Tibial nerve (tissue), 4 donors: Measurements from ENCODE around the gene STXBP2. TPM values are rescaled to one million over a fixed set of nuclear protein-coding genes. Genes with fewer than 3 reads are reported as not detected.

ENCODE experiments used
- DNase-seq, 2 donors: peaks; one replicate each; pipeline ENCODE4 v3.0.0-alpha.2; 2019; ENCODE audit warnings: low spot score in 2 of 2
- H3K27ac ChIP-seq, 4 donors: fragments of 200-600 bp; sonication (generic) in 3 of 4; one replicate each; pipeline ENCODE4 v1.5.1; 2017 to 2019; ENCODE audit warnings: mild to moderate bottlenecking in 1 of 4
- H3K27me3 ChIP-seq, 2 donors: fragments of 200-600 bp; sonication (generic) in 1 of 2; one replicate each; pipeline versions ENCODE4 v1.5.1 to v1.6.0; 2017 to 2019
- H3K36me3 ChIP-seq, 3 donors: fragments of 200-600 bp; sonication (generic); one replicate each; pipeline ENCODE4 v1.5.1; 2018 to 2019
- H3K4me1 ChIP-seq, 4 donors: fragments of 200-600 bp; sonication (generic) in 3 of 4; one replicate each; pipeline ENCODE4 v1.5.1; 2017 to 2019
- H3K4me3 ChIP-seq, 4 donors: fragments of 200-600 bp; sonication (generic) in 3 of 4; one replicate each; pipeline ENCODE4 v1.5.1; 2017 to 2019; ENCODE audit warnings: mild to moderate bottlenecking in 1 of 4, moderate library complexity in 1 of 4
- H3K9me3 ChIP-seq, 4 donors: fragments of 200-600 bp; sonication (generic) in 3 of 4; one replicate each; pipeline ENCODE4 v1.5.1; 2017 to 2019
- EP300 ChIP-seq, 2 donors: sonication (generic); formaldehyde crosslinking; IDR thresholded peaks; one replicate each; pipeline ENCODE4 v1.6.1; 2017; ENCODE audit warnings: antibody characterized with exemption in 2 of 2, mild to moderate bottlenecking in 1 of 2
- POLR2A ChIP-seq, 2 donors: fragments of 450-650 bp; IDR thresholded peaks; one replicate each; pipeline ENCODE4 v1.6.1; 2017; ENCODE audit warnings: antibody characterized with exemption in 2 of 2, mild to moderate bottlenecking in 2 of 2, moderate library complexity in 2 of 2
- WGBS, 2 donors: methylation state at CpG; one replicate each; pipeline ENCODE4 v1.1.5; 2018; 5-methylcytosine and 5-hydroxymethylcytosine counted together
- total RNA-seq, 4 donors: library from RNA; depleted of rRNA; stranded (reverse); fragments of >200 nt; gene quantifications; one replicate each; pipeline ENCODE4 v1.1.0, GENCODE V29; 2016
- TF ChIP-seq, protein P1 (sequence below), 5 experiments: fragments of 200-600 bp in 3 of 5; fragments of 450-650 bp in 2 of 5; sonication (generic) in 3 of 5; IDR thresholded peaks; one replicate each; pipeline ENCODE4 v1.5.1; 2016 to 2019; ENCODE audit warnings: antibody characterized with exemption in 5 of 5, mild to moderate bottlenecking in 3 of 5, moderate library complexity in 2 of 5

STXBP2 gene
- total RNA-seq, 4 donors from 2014 or later: 8.7 to 24.0 (median 13.0) TPM

DNA sequence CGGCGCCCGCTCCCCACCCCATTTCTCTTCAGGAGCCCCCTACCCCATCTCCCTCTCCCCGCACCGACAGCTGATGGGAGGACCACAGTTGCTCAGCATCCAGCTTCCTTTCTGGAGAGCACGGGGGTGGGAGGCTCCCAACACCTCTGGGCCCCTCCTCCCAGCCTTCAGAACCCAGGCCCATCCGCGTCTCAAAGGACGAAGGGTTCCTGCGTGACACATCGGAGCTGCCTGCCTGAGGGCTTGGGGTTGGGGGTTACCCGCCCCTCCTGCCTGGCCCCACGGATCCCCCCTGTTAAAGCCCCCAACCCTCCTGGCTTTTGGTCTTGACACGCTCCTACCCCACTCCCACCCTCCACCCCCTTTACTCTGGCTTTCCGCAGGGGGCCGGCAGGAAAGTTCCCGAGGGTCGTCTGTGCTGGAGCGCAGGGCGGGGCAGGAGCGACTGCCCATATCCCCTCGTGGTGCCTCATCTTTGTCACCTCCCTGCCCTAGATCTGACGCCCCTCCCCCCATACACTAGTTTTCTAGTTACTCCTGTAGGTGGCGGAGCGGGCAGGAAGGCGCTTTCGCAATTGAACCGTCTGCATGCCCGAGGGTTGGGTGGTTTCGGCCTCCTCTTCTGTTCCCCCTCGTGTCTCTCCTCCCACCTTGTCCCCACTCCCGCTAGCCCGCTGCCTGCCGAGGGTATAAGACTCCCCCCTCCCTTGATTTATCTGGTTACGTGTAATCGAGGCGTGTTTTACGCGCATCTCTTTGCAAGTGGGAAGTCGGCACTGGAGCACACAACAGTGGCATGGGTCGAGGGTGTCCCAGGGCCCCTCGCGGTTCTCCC is 44.6 kb downstream of the STXBP2 start:
- H3K4me3 ChIP-seq: peak overlapping the region; percentile 73 to 99 (median 94)
- no peaks in the 10 kb centered on the region for H3K9me3 ChIP-seq
- TF ChIP-seq, protein P1, sequence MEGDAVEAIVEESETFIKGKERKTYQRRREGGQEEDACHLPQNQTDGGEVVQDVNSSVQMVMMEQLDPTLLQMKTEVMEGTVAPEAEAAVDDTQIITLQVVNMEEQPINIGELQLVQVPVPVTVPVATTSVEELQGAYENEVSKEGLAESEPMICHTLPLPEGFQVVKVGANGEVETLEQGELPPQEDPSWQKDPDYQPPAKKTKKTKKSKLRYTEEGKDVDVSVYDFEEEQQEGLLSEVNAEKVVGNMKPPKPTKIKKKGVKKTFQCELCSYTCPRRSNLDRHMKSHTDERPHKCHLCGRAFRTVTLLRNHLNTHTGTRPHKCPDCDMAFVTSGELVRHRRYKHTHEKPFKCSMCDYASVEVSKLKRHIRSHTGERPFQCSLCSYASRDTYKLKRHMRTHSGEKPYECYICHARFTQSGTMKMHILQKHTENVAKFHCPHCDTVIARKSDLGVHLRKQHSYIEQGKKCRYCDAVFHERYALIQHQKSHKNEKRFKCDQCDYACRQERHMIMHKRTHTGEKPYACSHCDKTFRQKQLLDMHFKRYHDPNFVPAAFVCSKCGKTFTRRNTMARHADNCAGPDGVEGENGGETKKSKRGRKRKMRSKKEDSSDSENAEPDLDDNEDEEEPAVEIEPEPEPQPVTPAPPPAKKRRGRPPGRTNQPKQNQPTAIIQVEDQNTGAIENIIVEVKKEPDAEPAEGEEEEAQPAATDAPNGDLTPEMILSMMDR (IDR thresholded peaks at IDR 0.05): peak; percentile 24 to 62 (median 39)
- TF ChIP-seq EP300 (IDR thresholded peaks at IDR 0.05) (peak in 1 of 2 donors; percentile 28), POLR2A (IDR thresholded peaks at IDR 0.05) (no peak)
- H3K36me3 ChIP-seq: peaks cover 0 to 35% (median 0%) of the 10 kb centered on the region in 3 donors
- WGBS, 2 donors: 5 to 6% methylated on average over 42 to 43 of the region's 43 CpGs
- peaks cover 0 to 22% of the 10 kb centered on the region in 2 donors for H3K27me3 ChIP-seq
- H3K27ac ChIP-seq: peak overlapping the region; percentile 69 to 91 (median 88)
- DNase-seq: peak; percentile 42 to 83
- H3K4me1 ChIP-seq: peaks cover 0 to 19% (median 10%) of the 10 kb centered on the region in 4 donors

DNA sequence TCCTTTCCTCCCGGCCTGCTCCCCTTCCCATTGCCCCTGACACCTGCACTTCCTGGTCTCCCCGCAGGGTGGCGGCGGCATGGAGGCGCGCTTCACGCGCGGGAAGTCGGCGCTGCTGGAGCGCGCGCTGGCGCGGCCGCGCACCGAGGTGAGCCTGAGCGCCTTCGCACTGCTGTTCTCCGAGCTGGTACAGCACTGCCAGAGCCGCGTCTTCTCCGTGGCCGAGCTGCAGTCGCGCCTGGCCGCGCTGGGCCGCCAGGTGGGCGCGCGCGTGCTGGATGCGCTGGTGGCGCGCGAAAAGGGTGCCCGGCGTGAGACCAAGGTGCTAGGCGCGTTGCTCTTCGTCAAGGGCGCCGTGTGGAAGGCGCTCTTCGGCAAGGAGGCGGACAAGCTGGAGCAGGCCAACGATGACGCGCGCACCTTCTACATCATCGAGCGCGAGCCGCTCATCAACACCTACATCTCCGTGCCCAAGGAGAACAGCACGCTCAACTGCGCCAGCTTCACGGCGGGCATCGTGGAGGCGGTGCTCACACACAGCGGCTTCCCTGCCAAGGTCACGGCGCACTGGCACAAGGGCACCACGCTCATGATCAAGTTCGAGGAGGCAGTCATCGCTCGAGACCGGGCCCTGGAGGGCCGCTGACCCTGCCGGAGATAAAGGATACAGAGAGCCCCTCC is 45.4 kb downstream of the STXBP2 start:
- peaks cover 0 to 17% of the 10 kb centered on the region in 2 donors for H3K27me3 ChIP-seq
- peaks cover 0 to 19% (median 10%) of the 10 kb centered on the region in 4 donors for H3K4me1 ChIP-seq
- peak overlapping the region in 3 of 4 donors; percentile 88 to 99 (median 99) for H3K4me3 ChIP-seq
- no peak for TF ChIP-seq POLR2A (IDR thresholded peaks at IDR 0.05)
- H3K9me3 ChIP-seq: no peaks in the 10 kb centered on the region
- no peak overlapping the region for H3K27ac ChIP-seq
- no peak for DNase-seq
- WGBS, 2 donors: 75 to 82% methylated on average over 69 to 74 of the region's 74 CpGs
- H3K36me3 ChIP-seq: peaks cover 0 to 35% (median 0%) of the 10 kb centered on the region in 3 donors

DNA sequence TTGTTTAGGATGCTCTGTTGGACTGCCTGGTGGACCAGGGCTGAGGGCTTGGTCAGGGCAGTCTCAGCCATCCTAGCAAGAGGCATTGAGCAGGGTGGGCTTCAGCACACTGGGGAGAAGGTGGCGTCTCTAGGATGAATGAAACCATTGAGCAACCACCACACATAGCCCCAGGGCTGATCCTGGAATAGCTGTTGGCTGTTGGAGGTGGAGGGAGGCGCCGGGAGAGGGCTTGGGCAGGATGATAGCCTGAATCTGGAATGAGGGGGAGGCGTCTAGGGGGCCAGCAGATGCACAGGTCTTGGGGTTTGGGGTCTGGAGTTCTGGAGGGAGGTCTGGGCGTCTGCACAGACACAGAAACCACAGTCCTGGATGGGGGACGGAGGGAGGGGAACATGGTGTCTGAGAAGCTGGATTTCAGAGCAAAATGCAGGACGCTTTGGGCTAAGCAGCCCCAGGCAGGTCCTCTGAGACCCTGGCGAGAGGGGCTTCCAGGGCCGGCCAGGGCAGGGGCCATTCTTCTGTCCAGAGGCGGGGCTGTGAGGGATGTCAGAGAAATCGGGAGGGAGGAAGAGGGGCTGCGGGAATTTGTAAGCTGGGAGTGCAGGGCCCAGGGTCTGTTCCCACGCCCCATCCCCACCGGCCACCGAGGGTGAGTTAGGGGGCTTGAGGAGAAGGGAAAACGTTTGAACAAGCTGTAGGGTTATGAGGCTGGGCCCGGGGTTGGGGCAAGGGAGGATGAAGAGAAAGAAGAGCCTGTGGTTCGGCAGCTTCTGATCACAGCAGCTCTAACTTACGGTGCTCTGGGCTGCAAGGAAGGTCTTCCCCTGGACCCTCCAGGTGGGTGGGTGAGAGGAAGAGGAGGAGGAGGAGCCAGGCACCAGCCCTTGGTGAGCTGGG is 48.9 kb downstream of the STXBP2 start:
- H3K9me3 ChIP-seq: no peaks in the 10 kb centered on the region
- H3K4me3 ChIP-seq: no peak overlapping the region
- peaks cover 0 to 35% (median 0%) of the 10 kb centered on the region in 3 donors for H3K36me3 ChIP-seq
- no peak overlapping the region for H3K27ac ChIP-seq
- TF ChIP-seq POLR2A (IDR thresholded peaks at IDR 0.05) (no peak), EP300 (IDR thresholded peaks at IDR 0.05) (no peak)
- TF ChIP-seq, protein P1 (IDR thresholded peaks at IDR 0.05): no peak
- DNase-seq: no peak
- WGBS, 2 donors: 27 to 28% methylated on average over 19 of the region's 19 CpGs
- H3K27me3 ChIP-seq: no peaks in the 10 kb centered on the region
- peaks cover 0 to 14% (median 5%) of the 10 kb centered on the region in 4 donors for H3K4me1 ChIP-seq

DNA sequence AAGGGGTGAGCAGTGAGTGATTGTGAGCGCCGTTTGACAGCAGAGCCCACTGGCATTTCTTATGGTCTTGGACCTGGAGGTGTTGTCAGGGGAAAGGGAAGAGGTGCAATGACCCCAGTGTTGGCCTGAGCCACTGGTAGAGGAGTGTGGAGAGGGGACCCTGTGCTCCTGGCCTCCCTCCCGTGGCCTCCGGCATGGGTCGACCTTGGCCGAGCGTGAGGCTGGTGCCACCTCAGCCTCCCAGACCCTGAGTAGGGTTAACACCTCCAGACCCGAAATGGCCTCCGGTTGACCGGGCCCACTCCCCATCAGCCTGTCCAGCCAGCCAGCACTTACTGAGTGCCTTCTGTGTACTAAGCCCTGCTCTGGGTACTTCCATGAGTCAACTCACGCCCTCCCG is 50.3 kb downstream of the STXBP2 start:
- Histone ChIP-seq H3K4me1 (peaks cover 0 to 3% (median under 1%) of the 10 kb centered on the region in 4 donors), H3K4me3 (no peak overlapping the region), H3K9me3 (no peaks in the 10 kb centered on the region), H3K27me3 (no peaks in the 10 kb centered on the region), H3K27ac (no peak overlapping the region), H3K36me3 (peaks cover 0 to 34% (median 0%) of the 10 kb centered on the region in 3 donors)
- 81 to 86% methylated on average over 8 to 12 of the region's 12 CpGs for WGBS, 2 donors
- TF ChIP-seq EP300 (IDR thresholded peaks at IDR 0.05) (no peak), POLR2A (IDR thresholded peaks at IDR 0.05) (no peak)
- TF ChIP-seq, protein P1 (IDR thresholded peaks at IDR 0.05): no peak
- no peak for DNase-seq

DNA sequence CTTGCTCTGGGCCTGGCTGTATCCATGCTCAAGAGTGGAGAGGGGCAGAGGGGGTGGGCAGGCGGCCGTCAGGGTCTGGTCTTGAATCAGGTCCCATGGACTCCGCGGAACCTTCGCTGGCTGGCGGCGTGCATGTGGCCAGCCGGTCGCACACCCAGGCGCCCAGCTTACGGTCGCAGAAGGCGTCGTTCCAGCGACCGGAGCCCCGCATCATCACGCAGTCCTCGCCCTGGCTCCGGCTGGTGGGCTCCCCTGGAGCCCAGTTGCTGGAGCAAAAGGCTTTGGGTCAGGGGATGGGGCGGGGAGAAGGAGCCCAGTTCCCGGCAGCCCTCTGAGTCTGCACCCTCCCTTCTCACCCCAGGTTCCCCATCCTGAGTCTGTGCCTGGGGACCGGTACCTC is 52.3 kb downstream of the STXBP2 start:
- Histone ChIP-seq H3K36me3 (peaks cover 0 to 14% (median 0%) of the 10 kb centered on the region in 3 donors), H3K4me1 (no peaks in the 10 kb centered on the region), H3K4me3 (no peak overlapping the region), H3K9me3 (no peaks in the 10 kb centered on the region), H3K27me3 (no peaks in the 10 kb centered on the region), H3K27ac (no peak overlapping the region)
- WGBS, 2 donors: 18 to 37% methylated on average over 23 of the region's 23 CpGs
- no peak for DNase-seq
- no peak for TF ChIP-seq EP300 (IDR thresholded peaks at IDR 0.05)
- TF ChIP-seq POLR2A (IDR thresholded peaks at IDR 0.05): no peak
- TF ChIP-seq, protein P1 (IDR thresholded peaks at IDR 0.05): no peak
